ENCODE data around the gene MOG. TPM values are rescaled to one million over a fixed set of nuclear protein-coding genes. Genes with fewer than 3 reads are reported as not detected.

The MOG gene
- total RNA-seq, 3 donors from 2014 or later, result not detected

- Histone ChIP-seq H3K9me3 (no peaks in the 10 kb centered on the region), H3K36me3 (ENCODE audit: low read depth) (no peaks in the 10 kb centered on the region), H3K4me3 (no peak overlapping the region), H3K4me1 (ENCODE audit: low read depth) (peaks cover 16% of the 10 kb centered on the region)
- intact Hi-C loops (cut with DNase I, micrococcal nuclease), result no loop called here
- no peak for TF ChIP-seq CTCF (IDR thresholded peaks at IDR 0.05)
- ATAC-seq, result no peak
- DNase-seq, result no peak
Measured at GRCh38 chr6:29720863-29721262, 64.0 kb downstream of the MOG start.

Other genes starting within 250 kb of the MOG start
- not detected for gene OR12D1, start 242.2 kb upstream of the MOG start, total RNA-seq
- not detected for gene OR10C1, start 217.8 kb upstream of the MOG start, total RNA-seq
- gene OR11A1, start 200.0 kb upstream of the MOG start, total RNA-seq, result not detected
- gene OR2H1, start 199.9 kb upstream of the MOG start, total RNA-seq, result not detected
- 1 to 10 TPM in 1 of 3 donors, not detected in 2; 1.0 TPM for gene MAS1L, start 169.1 kb upstream of the MOG start, total RNA-seq
- 10 to 100 TPM in 1 of 3 donors, 1 to 10 TPM in 1, not detected in 1; 4.2 to 11.7 TPM for gene UBD, start 97.4 kb upstream of the MOG start, total RNA-seq
- not detected for gene OR2H2, start 72.0 kb upstream of the MOG start, total RNA-seq
- gene GABBR1, start 23.9 kb upstream of the MOG start, total RNA-seq, result 10 to 100 TPM; 12.2 to 62.5 (median 21.8) TPM
- gene ZFP57, start 24.1 kb downstream of the MOG start, total RNA-seq, result not detected
- gene HLA-F, start 66.3 kb downstream of the MOG start, total RNA-seq, result 100 to 1,000 TPM; 151 to 416 (median 198) TPM
- 1 to 10 TPM; 1.5 to 1.9 (median 1.9) TPM for gene HLA-G, start 170.7 kb downstream of the MOG start, total RNA-seq